ENCODE results near the gene TIMP2. TPM values are rescaled to one million over a fixed set of nuclear protein-coding genes. Genes with fewer than 3 reads are reported as not detected.
"Not testable (repeated sequence)": the region's sequence is repeated elsewhere in the genome, so short reads cannot be mapped to it uniquely, and the experiment has no call there.

TIMP2 gene
- polyA plus RNA-seq, 4 donors: 139 to 182 (median 162) TPM

DNA sequence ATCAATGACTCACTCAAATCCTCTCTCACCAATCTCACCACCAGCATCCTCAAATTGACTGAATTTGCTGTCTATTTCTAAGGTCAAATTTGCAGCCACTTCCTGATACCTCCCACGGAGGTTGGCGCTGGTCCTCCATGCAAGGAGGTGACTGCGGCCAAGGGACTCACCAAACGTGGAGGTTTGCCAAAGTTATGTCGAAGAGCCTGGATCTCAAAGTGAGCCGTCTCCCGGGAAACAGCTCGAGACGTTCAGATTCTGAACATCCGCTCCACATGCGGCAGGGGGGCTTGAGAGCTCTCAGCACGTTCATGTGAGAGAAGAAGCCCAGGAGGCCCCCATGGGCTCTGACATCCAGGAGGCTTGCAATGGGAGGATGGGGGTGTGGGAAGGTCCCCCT is 31.9 kb upstream of the TIMP2 start:
- DNase-seq (ENCODE audit: low read depth in 4 of 4, low spot score in 2 of 4): no peak

DNA sequence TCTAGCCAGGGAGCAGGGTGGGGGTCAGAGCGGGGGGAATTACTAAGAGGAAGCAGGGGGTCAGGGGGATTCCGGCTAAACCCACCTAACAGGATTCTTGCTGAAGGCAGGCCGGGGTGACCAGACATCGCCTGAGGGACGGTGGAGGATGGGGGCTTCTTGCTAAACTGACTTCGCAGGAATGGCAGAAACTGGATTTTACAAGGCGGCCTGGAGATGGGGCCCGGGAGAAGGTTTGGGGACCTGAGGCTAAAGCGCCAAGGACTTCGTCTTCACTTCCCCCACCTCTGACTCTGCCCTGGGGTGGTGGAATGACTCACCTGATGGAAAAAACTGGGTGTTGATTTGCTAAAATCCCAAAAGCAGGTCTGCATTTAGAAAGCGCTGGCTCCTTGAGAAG is 31.1 kb upstream of the TIMP2 start:
- no peak for DNase-seq (ENCODE audit: low read depth in 4 of 4, low spot score in 2 of 4)

DNA sequence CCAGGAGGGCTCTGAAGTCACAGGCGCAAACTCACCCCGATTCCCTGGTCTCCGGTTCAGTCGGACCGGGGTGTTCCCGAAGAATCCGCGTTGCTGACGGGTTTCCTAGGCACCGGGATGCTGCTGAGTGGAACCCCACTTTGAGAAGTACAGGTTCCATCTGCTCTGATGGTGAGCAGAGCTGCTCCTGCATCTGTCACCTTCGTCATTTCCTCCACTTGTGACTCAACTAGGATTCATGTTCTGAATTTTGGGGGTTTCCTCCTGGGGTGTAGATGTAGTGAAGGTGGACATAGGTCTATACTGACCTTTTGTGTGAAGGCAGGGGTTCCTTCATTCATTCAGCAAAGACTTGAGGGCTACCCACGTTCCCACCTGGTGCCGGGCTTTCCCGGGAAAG is 29.5 kb upstream of the TIMP2 start:
- DNase-seq (ENCODE audit: low read depth in 4 of 4, low spot score in 2 of 4): no peak

DNA sequence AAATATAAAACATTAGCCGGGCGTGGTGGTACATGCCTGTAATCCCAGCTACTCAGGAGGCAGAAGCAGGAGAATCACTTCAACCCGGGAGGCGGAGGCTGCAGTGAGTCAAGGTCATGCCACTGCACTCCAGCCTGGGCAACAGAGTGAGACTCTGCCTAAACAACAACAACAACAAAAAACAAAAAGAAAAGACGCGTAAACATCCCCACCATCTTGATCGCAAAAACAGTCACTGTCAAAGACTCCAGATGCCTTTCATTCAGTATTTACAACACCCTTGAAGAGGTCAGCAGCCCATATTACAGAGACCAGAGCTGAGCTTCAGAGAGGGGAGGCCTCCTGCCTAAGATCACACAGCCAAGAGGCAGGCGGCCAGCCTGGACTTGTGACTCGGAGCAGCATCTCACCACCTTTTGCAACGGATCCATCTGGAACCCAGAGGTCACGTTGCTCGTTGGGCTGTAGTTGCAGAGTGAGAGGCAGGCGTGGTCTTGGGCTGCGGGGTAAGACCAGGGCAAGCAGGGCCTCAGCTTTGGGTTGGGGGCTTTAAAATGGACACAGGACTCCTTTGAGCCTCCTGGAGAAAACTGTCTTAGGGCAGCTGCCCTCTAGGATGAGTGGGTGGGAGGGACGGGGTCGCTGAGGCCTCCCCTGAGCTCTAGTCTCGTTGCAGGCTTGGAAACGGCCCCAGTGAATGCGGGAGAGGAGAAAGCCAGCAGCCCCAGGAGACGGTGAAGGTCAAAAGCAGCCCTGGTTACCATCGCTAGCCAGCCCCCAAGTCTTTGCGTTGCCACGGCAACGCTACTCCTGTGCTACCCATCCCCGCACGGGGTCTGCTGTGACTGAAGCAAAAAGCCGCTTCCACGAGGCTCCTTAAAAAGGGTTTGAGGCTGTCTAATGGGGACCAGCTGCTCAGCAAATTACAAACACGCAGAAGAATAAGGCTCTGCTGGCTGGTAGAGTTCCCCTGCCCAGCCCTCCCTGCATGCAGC is 28.5 kb upstream of the TIMP2 start:
- DNase-seq (ENCODE audit: low read depth in 4 of 4, low spot score in 2 of 4): no peak

DNA sequence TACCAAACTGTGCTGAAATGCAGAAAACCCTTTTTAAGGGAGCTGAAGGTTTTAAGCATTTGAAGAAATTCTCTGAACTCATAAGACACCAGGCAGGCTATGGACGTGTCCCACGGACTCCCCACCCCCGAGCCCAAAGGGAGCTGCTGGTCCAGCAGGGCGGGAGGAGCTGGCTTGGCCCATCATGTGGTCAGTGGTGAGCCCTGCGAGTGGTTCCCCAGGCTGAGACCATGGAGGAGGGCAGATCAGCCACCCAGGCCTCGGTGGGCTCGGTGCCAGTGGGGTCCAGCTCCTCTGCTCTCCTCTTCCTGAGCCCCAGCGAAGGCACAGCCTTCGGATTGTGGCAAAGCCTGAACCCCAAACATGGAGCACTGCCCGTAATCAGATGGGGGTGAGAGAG is 27.5 kb upstream of the TIMP2 start:
- DNase-seq (ENCODE audit: low read depth in 4 of 4, low spot score in 2 of 4): no peak

DNA sequence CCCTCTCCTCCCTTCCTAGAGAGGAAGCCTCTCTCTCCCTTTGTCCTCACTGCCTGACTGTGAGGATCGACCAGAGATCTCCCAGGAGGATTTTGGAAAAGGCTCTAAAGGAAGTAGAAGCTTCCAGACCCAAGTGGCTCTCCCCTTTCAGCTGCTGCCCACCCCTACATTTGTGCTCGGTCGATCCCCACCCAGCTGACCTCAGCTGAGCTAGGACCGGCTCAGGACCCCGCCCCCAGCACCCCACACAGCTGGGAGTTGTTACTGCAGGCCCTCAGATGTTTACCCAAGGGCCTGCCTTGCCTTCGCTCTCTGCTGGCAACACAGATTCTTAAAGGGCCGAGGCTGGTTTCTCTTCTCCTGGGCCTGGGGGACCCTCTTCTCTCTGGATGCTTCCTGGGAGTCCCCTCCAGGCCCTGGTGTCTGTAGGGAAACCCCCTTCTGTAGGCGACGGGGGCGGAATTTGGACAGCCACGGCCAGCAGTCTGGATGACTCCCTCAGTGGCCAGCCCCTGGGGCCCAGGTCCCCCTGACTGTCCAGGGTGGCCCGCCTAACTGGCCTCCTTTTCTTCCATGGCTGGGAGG is 26.9 kb upstream of the TIMP2 start:
- no peak for DNase-seq (ENCODE audit: low read depth in 4 of 4, low spot score in 2 of 4)

DNA sequence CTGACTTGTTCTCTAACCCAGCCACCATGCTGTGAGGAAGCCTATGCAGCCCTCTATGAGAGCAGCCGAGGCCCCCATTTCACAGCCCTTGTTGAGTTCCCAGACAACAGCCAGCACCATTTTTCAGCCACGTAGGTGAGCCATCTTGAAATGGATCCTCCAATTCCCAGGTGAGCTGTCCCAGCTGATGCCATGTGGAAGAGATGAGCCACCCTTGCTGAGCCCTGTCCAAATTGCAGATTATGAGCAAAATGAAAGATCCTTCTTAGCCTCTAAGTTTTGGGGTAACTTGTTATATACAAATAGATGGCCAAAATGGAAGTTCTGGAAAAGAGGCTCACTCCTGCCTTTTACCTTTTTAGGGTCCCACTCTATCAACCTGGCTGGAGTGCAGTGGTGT is 25.7 kb upstream of the TIMP2 start:
- DNase-seq (ENCODE audit: low read depth in 4 of 4, low spot score in 2 of 4): no peak

DNA sequence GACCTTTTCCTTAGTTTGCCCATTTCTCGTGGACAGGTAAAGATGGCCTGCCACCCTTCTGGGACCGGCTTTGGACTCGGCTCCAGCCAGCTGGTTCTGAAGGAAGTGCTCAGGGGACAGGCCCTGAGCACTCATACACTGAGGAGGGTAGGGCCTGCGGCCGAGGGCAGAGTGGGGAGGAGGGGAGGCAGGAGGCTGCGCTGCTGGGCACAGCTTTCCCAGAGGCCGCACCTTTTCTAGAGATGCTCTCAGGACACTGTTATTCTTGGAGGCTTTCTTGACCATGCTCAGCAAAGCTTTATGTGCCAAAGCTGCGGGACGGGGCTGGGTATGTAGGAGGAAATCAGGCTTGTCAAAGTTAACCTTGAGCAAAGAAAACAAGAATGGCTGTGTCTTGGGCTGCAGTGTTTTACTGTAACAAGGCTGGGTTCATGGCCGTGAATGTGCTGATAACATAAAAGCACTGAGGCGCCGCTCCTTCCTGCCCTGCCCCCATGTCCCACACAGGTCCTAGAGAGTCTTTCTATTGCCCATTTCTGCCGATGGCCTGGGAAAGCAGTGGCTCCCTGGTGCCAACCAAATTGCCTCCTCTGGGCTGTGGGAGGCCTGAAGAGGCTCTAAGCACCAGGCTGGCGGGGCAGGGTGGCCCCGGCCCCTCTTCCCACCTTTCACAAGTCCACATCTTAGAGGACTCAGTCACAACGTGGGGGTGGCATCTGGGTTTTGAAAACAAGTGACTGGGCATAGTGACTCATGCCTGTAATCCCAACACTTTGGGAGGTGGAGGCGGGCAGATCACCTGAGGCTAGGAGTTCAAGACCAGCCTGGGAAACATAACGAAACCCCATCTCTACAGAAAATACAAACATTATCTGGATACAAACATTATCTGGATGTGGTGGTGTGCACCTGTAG is 22.3 kb upstream of the TIMP2 start:
- DNase-seq (ENCODE audit: low read depth in 4 of 4, low spot score in 2 of 4): no peak

DNA sequence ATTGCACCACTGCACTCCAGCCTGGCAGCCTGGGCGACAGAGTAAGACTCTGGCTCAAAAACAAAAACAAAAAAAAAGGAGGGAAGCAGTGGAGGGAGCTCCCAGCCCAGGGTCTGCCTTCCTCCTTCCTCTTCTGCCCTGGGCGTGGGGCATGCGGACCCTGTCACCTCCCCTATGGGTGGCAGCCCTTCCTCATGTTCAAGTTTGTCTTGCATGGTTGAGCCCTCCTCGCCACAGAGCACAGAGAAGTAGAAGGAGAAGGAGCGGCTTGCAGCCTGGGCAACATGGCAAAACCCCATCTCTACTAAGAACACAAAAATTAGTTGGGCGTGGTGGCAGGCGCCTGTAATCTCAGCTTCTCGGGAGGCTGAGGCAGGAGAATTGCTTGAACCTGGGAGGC is 21.4 kb upstream of the TIMP2 start:
- no peak for DNase-seq (ENCODE audit: low read depth in 4 of 4, low spot score in 2 of 4)

DNA sequence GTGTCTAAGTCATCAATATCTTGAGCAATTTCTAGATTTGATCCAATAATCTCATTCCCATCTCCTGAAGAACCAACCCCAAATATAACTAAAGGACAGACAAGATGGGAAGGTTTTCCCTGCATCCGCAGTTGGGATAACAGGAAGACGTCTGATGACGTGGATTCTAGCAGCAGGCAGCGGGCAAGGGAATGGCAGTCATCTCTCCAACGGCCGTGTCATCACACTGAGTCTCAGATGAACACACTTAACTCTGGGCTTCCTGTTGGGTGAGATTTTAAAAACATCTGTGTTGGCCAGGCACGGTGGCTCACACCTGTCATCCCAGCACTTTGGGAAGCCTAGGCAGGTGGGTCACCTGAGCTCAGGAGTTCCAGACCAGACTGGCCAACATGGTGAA is 20.9 kb upstream of the TIMP2 start:
- DNase-seq (ENCODE audit: low read depth in 4 of 4, low spot score in 2 of 4): no peak

DNA sequence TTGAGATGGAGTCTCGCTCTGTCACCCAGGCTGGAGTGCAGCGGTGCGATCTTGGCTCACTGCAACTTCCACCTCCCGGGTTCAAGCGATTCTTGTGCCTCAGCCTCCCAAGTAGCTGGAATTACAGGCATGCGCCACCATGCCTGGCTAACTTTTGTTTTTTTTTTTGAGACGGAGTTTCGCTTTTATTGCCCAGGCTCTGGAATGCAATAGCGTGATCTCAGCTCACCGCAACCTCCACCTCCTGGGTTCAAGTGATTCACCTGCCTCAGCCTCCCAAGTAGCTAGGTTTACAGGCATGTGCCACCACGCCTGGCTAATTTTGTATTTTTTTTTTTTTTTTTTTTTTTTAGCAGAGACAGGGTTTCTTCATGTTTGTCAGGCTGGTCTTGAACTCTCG is 20.3 kb upstream of the TIMP2 start:
- DNase-seq (ENCODE audit: low read depth in 4 of 4, low spot score in 2 of 4): not testable (repeated sequence)

DNA sequence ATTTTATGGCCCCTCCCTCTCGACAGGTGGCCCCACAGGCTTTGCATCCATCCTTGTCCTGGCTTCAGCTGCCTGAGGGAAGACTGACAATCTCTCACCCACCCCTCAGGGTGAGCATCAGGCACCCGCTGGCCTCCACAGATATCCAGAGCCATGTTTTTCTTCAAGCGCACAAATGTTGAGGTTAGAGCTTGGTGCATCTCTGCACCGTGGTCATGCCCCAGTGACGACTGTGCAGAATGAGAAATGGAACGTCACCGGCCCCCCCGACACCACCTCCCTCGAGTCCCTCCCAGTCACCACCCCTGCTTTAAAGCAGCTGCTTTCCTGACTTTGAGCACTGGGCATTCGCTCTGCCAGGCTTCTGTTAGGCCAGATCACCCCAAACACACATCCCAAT is 19.8 kb upstream of the TIMP2 start:
- DNase-seq (ENCODE audit: low read depth in 4 of 4, low spot score in 2 of 4): no peak

DNA sequence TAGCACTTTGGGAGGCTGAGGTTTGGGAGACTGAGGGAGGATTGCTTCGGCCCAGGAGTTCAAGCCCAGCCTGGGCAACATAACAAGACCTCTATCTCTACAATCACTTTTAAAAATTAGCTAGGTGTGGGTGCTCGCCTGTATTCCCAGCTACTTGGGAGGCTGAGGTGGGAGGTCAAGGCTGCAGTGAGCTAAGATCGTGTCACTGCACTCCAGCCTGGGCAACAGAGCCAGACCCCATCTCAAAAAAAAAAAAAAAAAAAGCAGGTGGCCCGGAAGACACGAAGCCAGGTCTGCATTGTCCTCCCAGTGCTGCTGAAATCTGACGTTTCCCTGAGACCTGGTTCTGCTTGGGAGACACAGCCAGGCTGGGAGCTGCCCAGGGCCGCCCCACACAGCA is 18.8 kb upstream of the TIMP2 start:
- DNase-seq (ENCODE audit: low read depth in 4 of 4, low spot score in 2 of 4): no peak

DNA sequence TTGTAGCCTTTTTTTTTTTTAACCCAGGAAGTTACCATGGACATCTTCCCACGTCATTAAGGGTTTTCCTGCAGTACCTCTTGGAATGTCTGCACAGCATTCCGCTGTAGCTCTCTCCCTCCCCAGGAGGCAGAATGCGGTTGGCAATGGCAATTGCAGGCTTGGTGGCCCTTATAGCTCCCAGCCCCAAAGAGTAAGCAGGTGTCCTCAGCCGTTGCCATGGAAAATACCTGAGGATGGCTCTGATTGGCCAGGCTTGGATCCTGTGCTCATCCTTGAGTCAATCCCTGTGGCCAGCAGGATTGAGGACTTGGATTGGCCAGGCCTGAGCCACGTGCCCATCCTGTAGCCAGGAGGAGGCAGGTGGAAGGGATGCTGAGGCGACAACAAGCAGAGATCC is 15.5 kb upstream of the TIMP2 start:
- no peak for DNase-seq (ENCODE audit: low read depth in 4 of 4, low spot score in 2 of 4)

DNA sequence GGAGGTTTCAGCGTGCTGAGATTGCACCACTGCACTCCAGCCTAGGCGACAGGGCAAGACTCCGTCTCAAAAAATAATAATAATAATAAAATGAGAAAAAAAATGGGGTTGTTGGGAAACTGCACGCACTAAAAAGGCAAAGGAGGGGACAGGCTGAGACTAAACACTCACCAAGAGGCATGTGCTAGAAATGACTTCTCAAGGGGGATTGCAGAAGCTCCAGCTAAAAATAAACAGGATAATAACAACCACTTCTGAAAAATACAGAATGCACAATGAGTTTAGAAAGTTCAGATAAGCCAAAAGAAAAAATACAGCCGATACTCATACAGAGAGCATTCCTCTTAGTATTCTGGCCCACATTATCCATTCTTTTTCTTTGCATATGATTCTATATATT is 15.1 kb upstream of the TIMP2 start:
- no peak for DNase-seq (ENCODE audit: low read depth in 4 of 4, low spot score in 2 of 4)

DNA sequence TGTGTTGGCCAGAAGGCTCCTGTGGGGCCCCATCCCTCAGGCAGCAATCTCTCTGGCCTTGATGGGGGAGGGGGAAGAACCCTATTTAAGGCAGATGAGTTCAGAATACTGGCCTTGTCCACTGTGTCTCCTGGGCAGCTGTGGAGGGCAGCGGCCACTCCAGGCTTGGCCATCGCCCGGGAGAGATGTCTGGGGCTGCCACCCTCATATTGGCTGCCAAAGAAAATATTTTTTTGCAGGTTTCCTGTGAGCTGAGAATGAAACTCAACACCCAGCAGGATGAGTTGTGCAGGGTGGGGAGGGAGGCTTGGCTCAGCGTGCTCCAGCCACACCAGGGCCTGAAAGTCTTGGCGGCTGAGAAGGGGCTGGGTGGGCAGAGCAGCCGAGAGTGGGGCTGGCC is 14.4 kb upstream of the TIMP2 start:
- no peak for DNase-seq (ENCODE audit: low read depth in 4 of 4, low spot score in 2 of 4)

DNA sequence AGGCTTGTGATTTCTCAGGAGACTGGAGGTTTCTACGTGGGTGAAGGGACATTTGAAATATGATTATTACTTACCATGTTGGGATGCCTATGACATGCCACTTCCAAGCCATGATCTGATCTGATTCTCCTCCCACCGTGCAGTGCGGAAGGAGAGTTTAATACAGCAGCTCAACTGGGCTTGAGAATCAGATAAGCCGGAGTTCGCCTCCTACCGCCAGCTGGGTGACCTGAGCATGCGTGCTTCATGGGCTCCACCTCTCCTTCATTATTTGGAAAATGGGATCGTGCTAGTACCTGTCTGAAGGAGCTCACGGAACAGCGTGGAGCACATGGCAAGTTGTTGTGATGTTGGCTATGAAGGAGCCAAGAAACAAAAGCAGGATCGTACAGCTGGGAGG is 12.4 kb upstream of the TIMP2 start:
- no peak for DNase-seq (ENCODE audit: low read depth in 4 of 4, low spot score in 2 of 4)

DNA sequence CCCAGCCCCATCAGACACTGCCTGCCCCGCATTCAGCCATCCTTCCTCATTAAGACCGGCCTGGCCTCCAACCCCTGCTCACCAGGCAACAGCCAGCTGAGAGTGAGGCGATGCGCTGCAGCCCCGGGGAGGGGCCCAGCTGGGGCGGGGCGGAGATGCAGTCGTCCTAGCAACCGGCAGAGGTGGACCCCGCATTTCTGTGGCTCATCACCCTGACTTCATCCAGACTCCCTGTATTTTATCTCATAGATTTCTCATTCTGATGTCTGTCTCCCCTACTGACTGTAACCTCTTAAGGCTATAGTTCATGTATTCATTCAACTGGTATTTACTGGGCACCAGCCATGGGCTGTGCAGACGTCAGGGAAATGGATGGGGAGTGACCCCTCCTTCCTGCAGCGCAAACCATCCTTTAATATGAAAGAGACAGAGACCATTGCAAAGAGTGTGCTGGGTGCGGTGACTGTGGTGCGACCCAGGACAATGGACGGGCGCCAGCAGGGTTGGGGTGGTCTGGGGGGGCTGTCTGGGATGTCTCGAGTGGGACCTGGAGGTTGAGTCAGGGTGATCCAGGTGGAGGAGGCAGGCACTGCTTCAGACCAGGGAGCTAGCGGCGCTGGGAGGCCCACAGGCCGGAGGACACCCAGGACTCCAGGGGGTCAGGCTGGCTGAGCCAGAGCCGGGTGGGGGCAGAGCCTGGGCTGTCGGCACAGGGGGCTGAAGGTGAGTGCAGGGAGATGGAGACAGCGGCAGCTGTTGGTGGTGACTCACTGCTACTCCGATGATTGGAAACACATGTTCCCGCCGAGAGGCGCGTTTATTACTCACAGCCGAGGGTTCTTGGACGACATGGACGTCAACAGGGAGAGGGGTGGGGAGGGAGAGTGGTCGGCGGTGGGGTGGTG is 10.5 kb upstream of the TIMP2 start:
- no peak for DNase-seq (ENCODE audit: low read depth in 4 of 4, low spot score in 2 of 4)

DNA sequence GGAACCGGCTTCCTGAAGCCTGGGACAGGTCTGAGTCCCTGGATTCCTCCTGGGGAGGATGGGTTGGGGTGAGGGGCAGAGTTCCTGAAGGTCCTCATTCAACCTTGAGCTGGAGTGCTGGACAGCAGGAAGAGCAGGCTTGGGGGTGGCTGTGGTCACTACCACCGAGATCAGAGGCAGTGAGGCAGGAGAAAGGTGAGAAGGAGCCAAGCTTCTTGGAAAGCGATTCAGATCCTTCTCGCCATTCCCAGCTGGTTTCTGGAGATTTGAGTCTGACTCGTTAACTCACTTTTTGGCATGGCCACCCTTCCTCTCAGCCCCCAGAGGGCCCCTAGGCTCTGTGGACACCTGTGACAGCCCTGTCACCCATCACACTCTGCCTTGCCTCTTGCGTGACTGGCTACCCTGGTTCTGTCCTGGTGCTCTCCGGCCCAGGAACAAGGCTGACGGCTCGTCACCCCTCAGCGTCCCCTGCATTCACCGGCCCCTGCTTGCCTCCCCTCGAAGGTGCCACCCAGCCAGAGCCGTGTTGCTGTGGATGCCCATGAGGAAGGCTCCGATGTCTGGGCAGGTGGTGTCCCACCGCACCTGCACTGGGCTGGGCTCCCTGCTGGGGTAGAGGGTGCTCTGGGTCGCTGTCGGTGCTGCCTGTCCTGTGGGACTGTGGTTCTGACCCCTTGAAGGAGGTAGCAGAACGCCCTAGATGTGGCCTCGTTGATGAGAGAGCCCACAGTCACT is 9.7 kb upstream of the TIMP2 start:
- DNase-seq (ENCODE audit: low read depth in 4 of 4, low spot score in 2 of 4): no peak

Data from left renal cortex interstitium (tissue), 4 donors.